ENCODE results near the gene ZNF575. TPM values are rescaled to one million over a fixed set of nuclear protein-coding genes. Genes with fewer than 3 reads are reported as not detected.
A peak's percentile ranks its signal among the peaks of the same experiment; 100 is the strongest.

The ZNF575 gene
- total RNA-seq, 1 donor from 2014 or later: 0.62 TPM

DNA sequence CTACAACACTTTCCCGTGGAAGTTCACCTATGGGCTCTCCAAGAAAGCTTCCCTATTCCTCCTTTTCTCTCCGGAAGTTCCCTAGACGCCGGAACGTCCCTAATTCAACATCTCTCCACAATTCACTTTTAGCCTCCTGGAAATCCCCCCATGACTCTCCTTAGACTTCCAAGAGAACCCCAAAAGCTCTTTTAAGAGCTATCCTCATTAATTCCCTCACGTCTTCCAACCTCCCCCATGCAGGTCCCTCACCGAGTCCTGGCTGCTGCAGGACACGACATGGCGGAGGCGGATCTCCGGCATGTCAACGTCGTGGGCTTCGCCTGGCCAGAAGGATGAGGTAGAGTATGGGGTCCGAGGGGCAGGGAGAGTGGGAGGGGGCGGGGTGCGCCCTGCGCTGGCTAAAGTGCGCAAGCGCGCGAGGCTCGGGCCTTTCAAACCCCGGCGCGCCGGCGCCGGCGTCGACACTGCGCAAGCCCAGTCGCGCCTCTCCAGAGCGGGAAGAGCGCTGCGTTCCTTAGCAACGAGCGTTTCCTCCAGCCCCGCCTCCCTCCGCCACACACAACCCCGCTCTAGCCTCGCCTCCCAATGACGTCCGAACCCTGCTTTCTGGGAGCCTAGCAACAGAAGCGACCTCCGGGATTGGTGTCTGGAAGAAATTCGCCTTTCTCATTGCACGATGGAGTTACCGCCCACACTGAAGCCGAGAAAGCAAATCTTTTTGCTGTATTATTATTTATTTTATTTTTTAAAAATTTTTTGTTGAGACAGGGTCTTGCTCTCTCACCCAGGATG is 42.4 kb downstream of the ZNF575 start, which contains the start of the genes PINLYP and XRCC1:
Gene PINLYP (plus strand): TSS at position 646 of the 795 bp plus-strand sequence. CDS start 1,391 bp downstream, outside the sequence.
Gene XRCC1 (minus strand): TSS at position 372 of the 795 bp plus-strand sequence. CDS start 69 bp downstream, at position 303.
- DNase-seq: peak; percentile 96

DNA sequence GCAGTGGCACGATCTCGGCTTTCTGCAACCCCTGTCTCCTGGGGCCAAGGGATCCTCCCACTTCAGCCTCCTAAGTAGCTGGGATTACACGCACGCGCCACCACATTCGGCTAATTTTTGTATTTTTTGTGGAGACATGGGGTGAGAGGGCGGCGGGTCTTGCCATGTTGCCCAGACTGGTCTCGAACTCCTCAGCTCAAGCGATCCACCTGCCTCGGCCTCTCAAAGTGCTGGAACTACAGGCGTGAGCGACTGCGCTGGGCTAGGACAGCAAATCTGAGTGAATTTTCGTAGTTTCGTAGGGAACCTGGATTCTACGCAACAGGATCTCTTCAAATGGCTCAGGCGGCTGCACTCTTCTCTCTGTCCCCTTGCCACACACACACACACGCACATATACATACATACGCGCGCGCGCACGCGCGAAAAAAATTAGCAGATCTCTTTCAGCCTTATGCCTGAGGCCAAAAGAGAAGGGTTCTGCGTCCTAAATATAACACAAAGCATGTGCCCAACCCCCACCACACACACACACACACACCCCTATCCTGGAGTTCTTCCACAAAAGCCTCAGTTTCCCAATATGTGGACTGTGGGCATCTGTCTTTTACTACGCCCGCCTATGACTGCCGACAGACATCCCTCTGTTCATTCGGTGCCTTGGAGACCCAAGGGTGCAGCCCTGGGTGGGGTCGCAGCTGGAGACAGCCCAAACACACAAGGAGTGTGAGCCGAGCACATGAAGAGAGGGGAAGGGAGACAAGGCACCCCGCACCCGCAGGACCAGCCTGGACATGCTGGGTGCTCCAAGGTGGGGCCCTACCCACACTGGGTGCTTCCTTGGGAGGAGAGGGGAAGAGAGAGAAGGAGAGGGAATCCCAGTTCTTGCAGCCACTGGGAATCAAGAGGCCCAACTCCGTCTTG is 43.2 kb downstream of the ZNF575 start:
- DNase-seq: no peak

DNA sequence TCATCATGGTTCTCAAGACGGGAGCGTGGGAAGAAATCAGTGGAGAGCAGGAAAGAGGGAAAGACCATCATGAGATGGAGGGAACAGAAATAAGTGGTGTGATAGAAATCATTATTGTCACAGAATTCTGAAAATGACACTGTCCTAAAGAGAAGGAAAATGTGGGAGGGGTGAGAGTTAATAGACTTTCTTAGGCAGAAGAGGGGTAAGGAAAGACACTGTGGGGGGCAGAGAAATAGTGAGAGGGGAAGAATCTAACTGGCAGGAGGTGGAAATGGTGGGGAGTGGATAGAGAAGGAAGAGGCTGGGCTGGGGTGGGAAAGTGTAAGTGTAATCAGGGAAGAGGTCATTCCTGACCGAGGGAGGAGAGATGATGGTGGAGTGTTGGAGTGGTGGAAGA is 45.8 kb downstream of the ZNF575 start:
- DNase-seq: no peak

DNA sequence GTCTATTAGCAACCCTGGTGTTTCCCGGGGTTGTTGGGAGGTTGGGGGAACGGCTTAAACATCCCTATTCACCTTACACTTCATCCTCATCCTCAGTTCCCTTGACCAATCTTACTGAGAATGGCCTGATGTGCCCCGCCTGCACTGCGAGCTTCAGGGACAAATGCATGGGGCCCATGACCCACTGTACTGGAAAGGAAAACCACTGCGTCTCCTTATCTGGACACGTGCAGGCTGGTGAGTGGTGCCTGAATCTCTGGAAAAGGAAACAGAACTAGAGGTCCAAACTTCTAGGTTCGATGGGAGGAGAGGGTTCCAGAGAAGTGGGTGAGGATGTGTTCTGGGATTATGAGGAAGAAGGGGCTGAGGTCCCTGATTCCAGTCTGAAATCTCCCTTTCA is 48.5 kb downstream of the ZNF575 start:
- no peak for DNase-seq

DNA sequence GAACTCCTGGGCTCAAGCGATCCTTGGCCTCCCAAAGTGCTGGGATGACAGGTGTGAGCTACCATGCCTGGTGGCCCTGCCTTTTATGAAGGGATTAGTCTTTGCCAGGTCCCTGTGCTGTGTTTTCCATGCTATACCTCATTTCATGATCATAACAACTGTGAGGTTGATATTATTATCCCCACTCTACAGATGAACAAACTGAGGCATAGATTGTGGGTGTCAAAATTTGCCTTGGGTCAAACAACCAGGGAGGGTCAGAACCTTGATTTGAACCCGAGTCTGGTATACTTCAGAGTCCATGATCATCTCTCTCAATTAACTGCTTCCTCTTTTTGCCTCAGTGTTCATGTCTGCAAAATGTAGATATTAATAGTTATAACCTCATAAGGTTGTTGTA is 49.5 kb downstream of the ZNF575 start:
- DNase-seq: no peak

DNA sequence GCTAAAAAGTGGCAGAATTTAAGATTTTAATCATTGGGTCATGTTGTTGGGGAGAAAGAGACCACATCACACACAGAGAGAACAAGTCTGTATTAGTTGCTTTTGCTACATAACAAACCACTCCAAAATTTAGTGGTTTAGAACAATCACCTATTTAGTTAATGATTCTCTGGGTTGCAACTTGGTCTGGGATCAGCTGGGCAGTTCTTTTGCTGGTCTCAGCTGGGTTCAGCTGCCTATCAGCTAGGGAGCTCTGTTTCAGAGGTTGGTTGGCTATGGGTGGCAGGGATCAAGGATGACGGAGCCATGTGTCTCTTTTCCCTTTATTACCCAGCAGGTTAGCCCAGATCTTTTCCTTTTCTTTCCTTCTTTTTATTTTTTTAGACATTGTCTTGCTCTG is 51.5 kb downstream of the ZNF575 start:
- DNase-seq: no peak

Other genes with a start within 250 kb of the ZNF575 start
- gene CD177, start 179.5 kb upstream of the ZNF575 start, total RNA-seq: 2.3 TPM
- gene TEX101, start 118.3 kb upstream of the ZNF575 start, total RNA-seq: not detected
- not detected for gene LYPD3, start 67.6 kb upstream of the ZNF575 start, total RNA-seq
- gene PHLDB3, start 28.4 kb upstream of the ZNF575 start, total RNA-seq: 2.8 TPM
- 16.8 TPM for gene ETHE1, start 6.0 kb upstream of the ZNF575 start, total RNA-seq
- gene XRCC1, start 42.3 kb downstream of the ZNF575 start, total RNA-seq: 12.8 TPM
- 13.3 TPM for gene PINLYP, start 42.6 kb downstream of the ZNF575 start, total RNA-seq
- 105 TPM for gene IRGQ, start 62.9 kb downstream of the ZNF575 start, total RNA-seq
- gene ZNF576, start 63.4 kb downstream of the ZNF575 start, total RNA-seq: 5.1 TPM
- not detected for gene SRRM5, start 78.9 kb downstream of the ZNF575 start, total RNA-seq
- 111 TPM for gene ZNF428, start 86.4 kb downstream of the ZNF575 start, total RNA-seq
- gene CADM4, start 106.7 kb downstream of the ZNF575 start, total RNA-seq: 98.4 TPM
- gene PLAUR, start 137.0 kb downstream of the ZNF575 start, total RNA-seq: 5.8 TPM
- not detected for gene IRGC, start 182.9 kb downstream of the ZNF575 start, total RNA-seq
- gene SMG9, start 221.8 kb downstream of the ZNF575 start, total RNA-seq: 6.4 TPM
- 0.16 TPM for gene KCNN4, start 247.8 kb downstream of the ZNF575 start, total RNA-seq